Measurements from ENCODE around the gene FBXO7.
"Not testable (repeated sequence)": the region's sequence is repeated elsewhere in the genome, so short reads cannot be mapped to it uniquely, and the experiment has no call there.

The FBXO7 gene

GRCh38 chr22:32474635-32475467 lies at the start of gene FBXO7:
Gene FBXO7 (plus strand): TSS chr22:32474811. CDS start chr22:32475003, 192 bp downstream.
- DNase-seq, result peak; percentile 76 to 88

GRCh38 chr22:32426881-32427280 lies 47.7 kb upstream of the FBXO7 start:
- no peak for DNase-seq

- no peak for DNase-seq
Observed at GRCh38 chr22:32430352-32430751, 44.3 kb upstream of the FBXO7 start.

GRCh38 chr22:32444068-32444467 lies 30.5 kb upstream of the FBXO7 start:
- peak; percentile 15 to 25 for DNase-seq

GRCh38 chr22:32446321-32446720 lies 28.3 kb upstream of the FBXO7 start:
- no peak for DNase-seq

- DNase-seq, result no peak
Observed at GRCh38 chr22:32448980-32449379, 25.6 kb upstream of the FBXO7 start.

- no peak for DNase-seq
Observed at GRCh38 chr22:32457031-32457430, 17.6 kb upstream of the FBXO7 start.

- no peak for DNase-seq
Observed at GRCh38 chr22:32462452-32462851, 12.2 kb upstream of the FBXO7 start.

- no peak for DNase-seq
Observed at GRCh38 chr22:32465661-32466060, 8.9 kb upstream of the FBXO7 start.

GRCh38 chr22:32466496-32466895 lies 8.1 kb upstream of the FBXO7 start:
- no peak for DNase-seq

- no peak for DNase-seq
Observed at GRCh38 chr22:32469799-32470212, 4.8 kb upstream of the FBXO7 start.

GRCh38 chr22:32473388-32473952 lies 1.1 kb upstream of the FBXO7 start:
- peak; percentile 59 to 68 for DNase-seq

- DNase-seq, result peak in 1 of 2 experiments; percentile 1
Observed at GRCh38 chr22:32475468-32476010, 928 bp downstream of the FBXO7 start.

GRCh38 chr22:32476281-32477195 lies 1.9 kb downstream of the FBXO7 start:
- no peak for DNase-seq

GRCh38 chr22:32477596-32477995 lies 3.0 kb downstream of the FBXO7 start:
- DNase-seq, result no peak

GRCh38 chr22:32478552-32478951 lies 3.9 kb downstream of the FBXO7 start:
- not testable (repeated sequence) for DNase-seq

- DNase-seq, result no peak
Observed at GRCh38 chr22:32478994-32479393, 4.4 kb downstream of the FBXO7 start.

- DNase-seq, result no peak
Observed at GRCh38 chr22:32480238-32480637, 5.6 kb downstream of the FBXO7 start.

- DNase-seq, result no peak
Observed at GRCh38 chr22:32482708-32483107, 8.1 kb downstream of the FBXO7 start.

GRCh38 chr22:32486656-32487390 lies 12.2 kb downstream of the FBXO7 start:
- DNase-seq, result no peak

- DNase-seq, result no peak
Observed at GRCh38 chr22:32487461-32487860, 12.8 kb downstream of the FBXO7 start.

- DNase-seq, result no peak
Observed at GRCh38 chr22:32489377-32489776, 14.8 kb downstream of the FBXO7 start.

Data from SHP77 (cell line).